Smooth muscle cell (in vitro differentiated cells): ENCODE measurements around the gene SPATA33. TPM values are rescaled to one million over a fixed set of nuclear protein-coding genes. Genes with fewer than 3 reads are reported as not detected.
"Not testable (repeated sequence)": the region's sequence is repeated elsewhere in the genome, so short reads cannot be mapped to it uniquely, and the experiment has no call there.

Experiments
- DNase-seq: peaks from one replicate; lab custom pipeline; 2025; ENCODE audit not compliant: unreplicated experiment; lab: John Stamatoyannopoulos, UW
- H2AFZ ChIP-seq: fragments of 200-600 bp; sonication (generic); 2 replicates; pipeline ENCODE4 v1.6.0; 2016; ENCODE audit warnings: antibody characterized with exemption, low read depth, mild to moderate bottlenecking
- H3F3A ChIP-seq: fragments of 200-600 bp; sonication (generic); 2 replicates; pipeline ENCODE4 v1.6.0; 2017; ENCODE audit warnings: antibody characterized with exemption, low read depth
- H3K27ac ChIP-seq: fragments of 200-600 bp; sonication (generic); 2 replicates; pipeline ENCODE4 v1.5.1; 2016; ENCODE audit warnings: low read depth, mild to moderate bottlenecking
- H3K27me3 ChIP-seq: fragments of 200-600 bp; sonication (generic); 2 replicates; pipeline ENCODE4 v1.6.1; 2016; ENCODE audit warnings: low read depth, mild to moderate bottlenecking
- H3K36me3 ChIP-seq: fragments of 200-600 bp; sonication (generic); 2 replicates; pipeline ENCODE4 v1.5.1; 2016; ENCODE audit warnings: low read depth
- H3K4me1 ChIP-seq: fragments of 200-600 bp; sonication (generic); 2 replicates; pipeline ENCODE4 v1.5.1; 2016; ENCODE audit warnings: low read depth
- H3K4me2 ChIP-seq: fragments of 200-600 bp; sonication (generic); 2 replicates; pipeline ENCODE4 v1.6.0; 2016; ENCODE audit warnings: mild to moderate bottlenecking
- H3K4me3 ChIP-seq: fragments of 200-600 bp; sonication (generic); 2 replicates; pipeline ENCODE4 v1.5.1; 2016; ENCODE audit warnings: mild to moderate bottlenecking
- H3K79me2 ChIP-seq: fragments of 200-600 bp; sonication (generic); 2 replicates; pipeline ENCODE4 v1.6.0; 2016; ENCODE audit warnings: low read depth, mild to moderate bottlenecking
- H3K9ac ChIP-seq: fragments of 200-600 bp; sonication (generic); 2 replicates; pipeline ENCODE4 v1.6.0; 2016; ENCODE audit warnings: low read depth
- H3K9me3 ChIP-seq: fragments of 200-600 bp; sonication (generic); replicated peaks from 2 replicates; pipeline ENCODE4 v1.5.1; 2016; ENCODE audit warnings: low read depth
- H4K20me1 ChIP-seq: fragments of 200-600 bp; sonication (generic); 2 replicates; pipeline ENCODE4 v1.6.0; 2016; ENCODE audit warnings: low read depth
- WGBS: methylation state at CpG from one replicate; pipeline ENCODE4 v1.1.7; 2016; ENCODE audit warnings: low lambda C conversion rate; 5-methylcytosine and 5-hydroxymethylcytosine counted together
- polyA plus RNA-seq: library from polyadenylated mRNA; unstranded; fragments of >200 nt; fragmentation: Nextera tagmentation; extraction: Ambion mirVana; gene quantifications from 2 replicates; pipeline ENCODE4 v1.2.1, GENCODE V29; 2016
- total RNA-seq: library from RNA; depleted of rRNA; stranded (reverse); fragments of >200 nt; gene quantifications from 2 replicates; pipeline ENCODE4 v1.2.3, GENCODE V29; 2014
- TF ChIP-seq, protein P1 (sequence below): fragments of 200-600 bp; sonication (generic); IDR thresholded peaks from 2 replicates; pipeline ENCODE4 v1.5.1; 2017; ENCODE audit warnings: borderline replicate concordance, mild to moderate bottlenecking, antibody characterized with exemption; ENCODE audit not compliant: insufficient read depth, poor library complexity, severe bottlenecking

The SPATA33 gene
- total and polyA plus RNA-seq, 2 experiments from 2014 or later, result 4.0 to 8.1 TPM

DNA sequence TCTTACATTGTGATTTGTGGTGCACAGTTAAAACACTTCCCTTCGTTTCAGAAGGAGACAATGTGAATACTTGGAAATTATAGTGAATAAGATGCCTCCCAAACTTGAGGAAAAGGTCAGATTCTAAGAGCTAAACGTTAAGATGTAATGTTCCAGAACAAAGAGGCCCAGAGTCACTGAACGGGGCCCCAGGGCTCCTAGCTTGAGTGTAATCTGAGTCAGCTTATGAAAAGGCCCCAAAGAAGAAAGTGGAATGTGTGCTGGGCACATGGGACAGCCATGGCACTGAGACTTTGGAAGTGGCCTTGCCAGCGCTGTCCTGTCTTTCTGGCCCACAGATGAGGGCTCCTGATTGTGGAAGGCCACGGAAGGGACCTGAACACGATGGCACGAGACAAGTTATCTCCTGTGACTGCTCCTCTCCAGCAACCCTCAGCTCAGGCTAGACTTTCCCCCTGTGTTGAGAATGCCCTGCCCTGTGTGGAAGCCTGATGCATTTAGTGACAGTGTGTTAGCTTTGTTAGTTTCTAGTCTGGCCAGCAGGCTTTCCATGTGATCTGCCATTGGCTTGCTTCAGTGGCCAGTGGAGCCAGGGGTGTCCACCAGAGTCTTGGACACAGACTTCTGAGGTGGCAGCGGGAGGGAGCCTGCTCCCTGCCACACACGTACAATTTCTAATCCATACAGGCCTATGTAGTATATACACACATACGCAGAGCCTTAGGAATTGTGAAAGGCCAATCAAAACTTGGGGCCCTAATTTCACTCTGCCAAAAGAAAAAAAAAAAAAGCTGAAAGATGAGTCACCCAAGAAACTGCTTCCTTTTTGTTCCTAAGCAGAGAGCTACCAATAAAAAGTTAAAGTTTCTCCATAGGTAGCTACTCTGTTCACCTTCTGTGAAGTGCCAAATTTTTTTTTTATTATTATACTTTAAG lies 13.1 kb downstream of the SPATA33 start:
- WGBS, result 91% methylated on average over 10 of the region's 10 CpGs
- no peak overlapping the region for H3K4me2 ChIP-seq
- DNase-seq, result no peak
- no peaks in the 10 kb centered on the region for H3K36me3 ChIP-seq
- no peaks in the 10 kb centered on the region for H3K79me2 ChIP-seq
- H3K27me3 ChIP-seq, result no peaks in the 10 kb centered on the region
- no peak overlapping the region for H3K4me3 ChIP-seq
- H3K27ac ChIP-seq, result no peak overlapping the region
- H3K9ac ChIP-seq, result no peak overlapping the region
- H2AFZ ChIP-seq, result no peak overlapping the region
- TF ChIP-seq, protein P1, sequence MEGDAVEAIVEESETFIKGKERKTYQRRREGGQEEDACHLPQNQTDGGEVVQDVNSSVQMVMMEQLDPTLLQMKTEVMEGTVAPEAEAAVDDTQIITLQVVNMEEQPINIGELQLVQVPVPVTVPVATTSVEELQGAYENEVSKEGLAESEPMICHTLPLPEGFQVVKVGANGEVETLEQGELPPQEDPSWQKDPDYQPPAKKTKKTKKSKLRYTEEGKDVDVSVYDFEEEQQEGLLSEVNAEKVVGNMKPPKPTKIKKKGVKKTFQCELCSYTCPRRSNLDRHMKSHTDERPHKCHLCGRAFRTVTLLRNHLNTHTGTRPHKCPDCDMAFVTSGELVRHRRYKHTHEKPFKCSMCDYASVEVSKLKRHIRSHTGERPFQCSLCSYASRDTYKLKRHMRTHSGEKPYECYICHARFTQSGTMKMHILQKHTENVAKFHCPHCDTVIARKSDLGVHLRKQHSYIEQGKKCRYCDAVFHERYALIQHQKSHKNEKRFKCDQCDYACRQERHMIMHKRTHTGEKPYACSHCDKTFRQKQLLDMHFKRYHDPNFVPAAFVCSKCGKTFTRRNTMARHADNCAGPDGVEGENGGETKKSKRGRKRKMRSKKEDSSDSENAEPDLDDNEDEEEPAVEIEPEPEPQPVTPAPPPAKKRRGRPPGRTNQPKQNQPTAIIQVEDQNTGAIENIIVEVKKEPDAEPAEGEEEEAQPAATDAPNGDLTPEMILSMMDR, result no peak
- H4K20me1 ChIP-seq, result no peaks in the 10 kb centered on the region
- no peaks in the 10 kb centered on the region for H3F3A ChIP-seq
- H3K9me3 ChIP-seq, result no peaks in the 10 kb centered on the region
- no peaks in the 10 kb centered on the region for H3K4me1 ChIP-seq

DNA sequence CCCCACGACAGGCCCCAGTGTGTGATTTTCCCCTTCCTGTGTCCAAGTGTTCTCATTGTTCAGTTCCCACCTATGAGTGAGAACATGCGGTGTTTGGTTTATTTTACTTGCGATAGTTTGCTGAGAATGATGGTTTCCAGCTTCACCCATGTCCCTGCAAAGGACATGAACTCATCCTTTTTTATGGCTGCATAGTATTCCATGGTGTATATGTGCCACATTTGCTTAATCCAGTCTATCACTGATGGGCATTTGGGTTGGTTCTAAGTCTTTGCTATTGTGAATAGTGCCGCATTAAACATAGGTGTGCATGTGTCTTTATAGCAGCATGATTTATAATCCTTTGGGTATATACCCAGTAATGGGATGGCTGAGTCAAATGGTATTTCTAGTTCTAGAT lies 13.9 kb downstream of the SPATA33 start:
- H4K20me1 ChIP-seq, H3K9ac ChIP-seq, H3K9me3 ChIP-seq, H3F3A ChIP-seq, H3K4me1 ChIP-seq, H3K79me2 ChIP-seq, H3K36me3 ChIP-seq, H2AFZ ChIP-seq, H3K27me3 ChIP-seq, H3K4me2 ChIP-seq, DNase-seq, H3K27ac ChIP-seq, H3K4me3 ChIP-seq: not testable (repeated sequence)
- 100% methylated on average over 3 of the region's 4 CpGs for WGBS

DNA sequence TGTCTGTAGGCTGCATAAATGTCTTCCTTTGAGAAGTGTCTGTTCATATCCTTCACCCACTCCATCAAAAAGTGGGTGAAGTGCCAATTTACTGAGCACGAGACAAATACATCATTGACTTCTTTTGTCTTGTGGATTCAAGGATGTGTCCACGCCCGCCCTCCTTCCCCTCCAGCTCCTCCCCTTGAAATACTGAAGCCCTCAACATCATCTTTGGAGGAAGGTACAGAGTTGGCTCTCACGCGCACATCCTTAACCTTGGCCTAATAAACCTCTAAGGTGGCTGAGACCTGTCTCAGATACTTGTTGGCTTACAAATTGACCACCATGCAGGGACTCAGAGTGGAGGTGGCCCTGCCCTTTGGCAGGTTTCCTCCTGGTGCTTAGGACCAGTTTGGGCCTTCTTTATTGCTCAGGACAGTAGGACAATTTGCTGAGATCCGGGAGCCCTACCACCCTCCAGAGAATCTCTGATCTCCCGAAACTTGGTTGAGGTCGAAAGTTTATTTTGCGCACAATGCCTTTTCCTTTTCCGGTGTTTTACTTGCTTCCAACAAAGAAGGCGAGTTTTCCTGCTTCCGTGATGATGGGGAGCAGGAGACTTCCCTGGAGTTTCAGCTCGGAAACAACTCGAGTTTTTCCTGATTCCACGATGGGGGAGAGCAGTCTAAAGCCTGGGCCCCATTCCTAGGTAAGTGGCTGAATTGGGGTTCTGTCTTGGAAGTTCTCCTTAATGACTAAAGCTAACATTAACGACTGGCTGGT lies 14.7 kb downstream of the SPATA33 start:
- Histone ChIP-seq H4K20me1 (no peaks in the 10 kb centered on the region), H2AFZ (no peak overlapping the region), H3K4me3 (no peak overlapping the region), H3K27me3 (no peaks in the 10 kb centered on the region), H3K36me3 (no peaks in the 10 kb centered on the region), H3F3A (no peaks in the 10 kb centered on the region), H3K4me1 (no peaks in the 10 kb centered on the region), H3K79me2 (no peaks in the 10 kb centered on the region), H3K27ac (no peak overlapping the region), H3K9me3 (no peaks in the 10 kb centered on the region), H3K4me2 (no peak overlapping the region), H3K9ac (no peak overlapping the region)
- TF ChIP-seq, protein P1, result no peak
- WGBS, result 96% methylated on average over 16 of the region's 16 CpGs
- no peak for DNase-seq

DNA sequence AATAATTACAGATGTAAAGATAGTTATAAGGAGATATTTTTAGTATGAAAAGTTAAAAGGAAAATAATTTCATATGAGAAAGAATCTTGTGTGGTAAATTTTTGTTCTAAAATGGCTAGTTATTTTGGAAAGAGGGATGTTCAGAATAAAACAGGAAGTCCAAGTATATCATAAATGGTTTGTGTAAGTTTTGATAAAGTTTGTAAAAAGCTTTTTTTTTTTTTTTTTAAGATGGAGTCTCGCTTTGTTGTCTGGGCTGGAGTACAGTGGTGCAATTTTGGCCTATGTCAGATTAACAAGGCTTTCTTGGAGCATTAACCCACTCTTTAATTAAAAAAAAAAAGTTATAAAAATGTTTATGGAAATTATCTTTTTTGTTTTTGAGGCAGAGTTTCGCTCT lies 20.6 kb downstream of the SPATA33 start:
- Histone ChIP-seq H3K36me3 (peaks cover 4% of the 10 kb centered on the region), H3K9ac (no peak overlapping the region), H3K4me2 (no peak overlapping the region), H3K27ac (no peak overlapping the region), H4K20me1 (no peaks in the 10 kb centered on the region), H3K4me1 (no peaks in the 10 kb centered on the region), H2AFZ (no peak overlapping the region), H3K9me3 (no peaks in the 10 kb centered on the region), H3K79me2 (no peaks in the 10 kb centered on the region), H3F3A (no peaks in the 10 kb centered on the region), H3K27me3 (no peaks in the 10 kb centered on the region), H3K4me3 (no peak overlapping the region)
- 95% methylated on average over 2 of the region's 2 CpGs for WGBS
- no peak for DNase-seq
- TF ChIP-seq, protein P1, result no peak
